ENCODE results near the gene AFF3.

- TF ChIP-seq REST (IDR thresholded peaks at IDR 0.05; ENCODE audit: insufficient read depth in 1 of 2, low read depth in 2 of 2, low read length in 2 of 2), result no peak
- TF ChIP-seq POLR2AphosphoS5 (IDR thresholded peaks at IDR 0.05; ENCODE audit: low read depth, low read length), result no peak
- TF ChIP-seq SIN3A (IDR thresholded peaks at IDR 0.05; ENCODE audit: borderline replicate concordance, insufficient read depth, low read length), result no peak
- no peak for TF ChIP-seq TAF1 (IDR thresholded peaks at IDR 0.05; ENCODE audit: borderline replicate concordance, insufficient read depth, low read length)
These were observed 335.6 kb downstream of the AFF3 start for GRCh38 chr2:99806758-99807157.

All from PFSK-1 (cell line).